Frontal cortex (tissue), 4 donors: ENCODE measurements around the gene TK1. TPM values are rescaled to one million over a fixed set of nuclear protein-coding genes. Genes with fewer than 3 reads are reported as not detected.

ENCODE experiments used
- DNase-seq, 2 donors: peaks; one replicate each; pipeline ENCODE4 v3.0.0; 2012; ENCODE audit warnings: low spot score in 2 of 2
- FAIRE-seq: peaks from 2 replicates; lab custom pipeline; 2012; peaks lifted over from hg19 to GRCh38; lab: Jason Lieb, UNC
- total RNA-seq: library from RNA; depleted of rRNA; stranded (reverse); fragments of >200 nt; gene quantifications from one replicate; pipeline ENCODE4 v1.2.3, GENCODE V29; 2014
- donor health status: control.
- donor health status: control.
- donor health status: control.

Gene TK1
- total RNA-seq, 1 donor from 2014 or later: 3.7 TPM

DNA sequence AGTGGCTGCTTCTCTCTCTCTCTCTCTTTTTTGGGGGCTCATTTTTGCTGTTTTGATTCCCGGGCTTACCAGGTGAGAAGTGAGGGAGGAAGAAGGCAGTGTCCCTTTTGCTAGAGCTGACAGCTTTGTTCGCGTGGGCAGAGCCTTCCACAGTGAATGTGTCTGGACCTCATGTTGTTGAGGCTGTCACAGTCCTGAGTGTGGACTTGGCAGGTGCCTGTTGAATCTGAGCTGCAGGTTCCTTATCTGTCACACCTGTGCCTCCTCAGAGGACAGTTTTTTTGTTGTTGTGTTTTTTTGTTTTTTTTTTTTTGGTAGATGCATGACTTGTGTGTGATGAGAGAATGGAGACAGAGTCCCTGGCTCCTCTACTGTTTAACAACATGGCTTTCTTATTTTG, 36.9 kb upstream of the TK1 start:
- FAIRE-seq (no peak), DNase-seq (no peak)

DNA sequence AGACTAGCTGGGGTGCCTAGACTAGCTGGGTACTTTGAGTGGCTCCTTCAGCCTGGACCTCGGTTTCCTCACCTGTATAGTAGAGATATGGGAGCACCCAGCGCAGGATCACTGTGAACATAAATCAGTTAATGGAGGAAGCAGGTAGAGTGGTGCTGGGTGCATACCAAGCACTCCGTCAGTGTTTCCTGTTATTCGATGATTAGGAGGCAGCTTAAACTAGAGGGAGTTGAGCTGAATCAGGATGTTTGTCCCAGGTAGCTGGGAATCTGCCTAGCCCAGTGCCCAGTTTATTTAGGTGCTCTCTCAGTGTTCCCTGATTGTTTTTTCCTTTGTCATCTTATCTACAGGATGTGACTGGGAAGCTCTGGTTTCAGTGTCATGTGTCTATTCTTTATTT, 36.2 kb upstream of the TK1 start:
- DNase-seq (no peak), FAIRE-seq (no peak)

DNA sequence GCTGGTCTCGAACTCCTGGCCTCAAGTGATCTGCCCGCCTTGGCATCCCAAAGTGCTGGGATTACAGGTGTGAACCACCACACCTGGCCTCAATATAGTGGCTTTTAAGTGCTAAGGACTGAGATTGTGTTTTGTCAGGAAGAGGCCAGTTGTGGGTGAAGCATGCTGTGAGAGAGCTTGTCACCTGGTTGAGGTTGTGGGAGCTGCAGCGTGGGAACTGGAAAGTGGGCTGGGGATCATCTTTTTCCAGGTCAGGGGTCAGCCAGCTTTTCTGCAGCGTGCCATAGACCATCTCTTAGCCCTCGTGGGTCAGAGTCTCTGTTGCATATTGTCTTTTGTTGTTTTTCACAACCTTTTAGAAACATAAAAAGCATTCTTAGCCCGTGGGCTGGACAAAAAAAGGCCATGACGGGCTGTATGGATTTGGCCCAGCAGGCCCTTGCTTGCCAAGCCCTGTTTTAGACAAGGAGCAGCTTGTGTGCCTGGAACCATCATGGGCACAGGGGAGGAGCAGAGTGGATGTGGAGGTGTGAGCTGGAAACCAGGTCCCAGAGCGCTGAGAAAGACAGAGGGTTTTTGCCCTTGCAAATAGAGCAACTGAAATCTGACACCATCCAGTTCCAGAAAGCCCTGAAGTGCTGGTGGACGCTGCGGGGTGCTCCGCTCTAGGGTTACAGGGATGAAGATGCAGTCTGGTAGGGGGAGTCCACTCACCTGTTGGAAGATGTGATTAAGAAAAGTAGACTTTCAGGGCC, 32.7 kb upstream of the TK1 start:
- FAIRE-seq (no peak), DNase-seq (no peak)

DNA sequence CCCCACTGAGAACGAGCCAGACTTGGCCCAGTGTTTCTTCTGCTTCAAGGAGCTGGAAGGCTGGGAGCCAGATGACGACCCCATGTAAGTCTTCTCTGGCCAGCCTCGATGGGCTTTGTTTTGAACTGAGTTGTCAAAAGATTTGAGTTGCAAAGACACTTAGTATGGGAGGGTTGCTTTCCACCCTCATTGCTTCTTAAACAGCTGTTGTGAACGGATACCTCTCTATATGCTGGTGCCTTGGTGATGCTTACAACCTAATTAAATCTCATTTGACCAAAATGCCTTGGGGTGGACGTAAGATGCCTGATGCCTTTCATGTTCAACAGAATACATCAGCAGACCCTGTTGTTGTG, 27.8 kb upstream of the TK1 start:
- no peak for DNase-seq
- FAIRE-seq: no peak

DNA sequence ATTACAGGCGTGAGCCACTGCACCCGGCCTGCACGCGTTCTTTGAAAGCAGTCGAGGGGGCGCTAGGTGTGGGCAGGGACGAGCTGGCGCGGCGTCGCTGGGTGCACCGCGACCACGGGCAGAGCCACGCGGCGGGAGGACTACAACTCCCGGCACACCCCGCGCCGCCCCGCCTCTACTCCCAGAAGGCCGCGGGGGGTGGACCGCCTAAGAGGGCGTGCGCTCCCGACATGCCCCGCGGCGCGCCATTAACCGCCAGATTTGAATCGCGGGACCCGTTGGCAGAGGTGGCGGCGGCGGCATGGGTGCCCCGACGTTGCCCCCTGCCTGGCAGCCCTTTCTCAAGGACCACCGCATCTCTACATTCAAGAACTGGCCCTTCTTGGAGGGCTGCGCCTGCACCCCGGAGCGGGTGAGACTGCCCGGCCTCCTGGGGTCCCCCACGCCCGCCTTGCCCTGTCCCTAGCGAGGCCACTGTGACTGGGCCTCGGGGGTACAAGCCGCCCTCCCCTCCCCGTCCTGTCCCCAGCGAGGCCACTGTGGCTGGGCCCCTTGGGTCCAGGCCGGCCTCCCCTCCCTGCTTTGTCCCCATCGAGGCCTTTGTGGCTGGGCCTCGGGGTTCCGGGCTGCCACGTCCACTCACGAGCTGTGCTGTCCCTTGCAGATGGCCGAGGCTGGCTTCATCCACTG, 27.3 kb upstream of the TK1 start, which contains the start of gene BIRC5:
TSS of gene BIRC5 (plus strand) at position 238 of the 690 bp plus-strand sequence. CDS start at position 302, 64 bp downstream.
- FAIRE-seq (no peak), DNase-seq (peak; percentile 93 to 99)

DNA sequence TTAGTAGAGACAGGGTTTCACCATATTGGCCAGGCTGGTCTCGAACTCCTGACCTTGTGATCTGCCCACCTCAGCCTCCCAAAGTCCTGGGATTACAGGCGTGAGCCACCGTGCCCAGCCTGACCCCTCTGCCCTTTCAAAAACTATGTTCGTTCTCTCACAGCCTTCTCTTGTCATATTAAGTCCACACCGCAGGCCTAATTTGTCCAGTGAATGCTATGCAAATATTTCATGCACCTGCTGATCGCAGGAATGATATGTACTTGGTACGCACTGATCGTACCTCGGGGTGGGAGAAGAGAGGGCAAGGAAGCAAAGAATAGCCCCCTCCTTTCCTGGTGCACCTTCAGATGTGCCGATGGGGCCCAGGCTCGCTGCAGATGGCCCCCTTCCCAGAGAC, 24.2 kb upstream of the TK1 start:
- FAIRE-seq (no peak), DNase-seq (no peak)

DNA sequence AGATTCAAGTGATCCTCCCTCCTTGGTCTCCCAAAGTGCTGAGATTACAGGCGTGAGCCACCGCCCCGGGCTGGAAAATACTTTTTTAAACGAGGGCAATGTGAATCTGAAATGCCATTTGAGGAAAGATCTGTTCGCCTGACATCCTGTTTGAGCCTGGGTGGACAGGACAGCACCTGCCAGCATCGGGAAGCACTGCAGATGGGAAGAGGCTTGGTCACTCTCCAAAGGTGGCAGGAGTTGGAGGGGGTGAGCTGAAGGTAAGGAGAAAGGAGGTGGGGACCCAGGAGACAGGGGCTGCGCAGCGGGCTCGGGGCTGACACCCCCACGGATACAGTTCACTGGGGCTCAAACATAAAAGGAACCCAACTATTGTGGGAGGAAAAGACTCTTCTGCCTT, 23.3 kb upstream of the TK1 start:
- DNase-seq (no peak), FAIRE-seq (no peak)

DNA sequence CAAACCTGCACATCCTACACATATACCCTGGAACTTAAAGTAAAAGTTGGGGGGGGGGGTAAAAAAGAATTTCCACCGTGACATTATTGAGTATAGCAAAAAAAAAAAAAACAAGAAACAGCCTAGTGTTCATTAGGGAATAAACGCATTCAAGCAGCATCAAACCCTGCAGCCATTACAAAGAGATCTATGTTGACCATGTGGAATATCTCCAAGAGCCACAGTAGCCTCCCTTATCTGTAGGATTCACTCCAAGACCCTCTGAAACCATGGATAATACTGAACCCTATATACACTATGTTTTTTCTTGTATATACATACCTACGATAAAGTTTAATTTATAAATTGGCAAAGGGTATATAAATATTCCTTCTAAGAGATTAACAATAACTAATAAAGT, 21.6 kb upstream of the TK1 start:
- DNase-seq (no peak), FAIRE-seq (no peak)

DNA sequence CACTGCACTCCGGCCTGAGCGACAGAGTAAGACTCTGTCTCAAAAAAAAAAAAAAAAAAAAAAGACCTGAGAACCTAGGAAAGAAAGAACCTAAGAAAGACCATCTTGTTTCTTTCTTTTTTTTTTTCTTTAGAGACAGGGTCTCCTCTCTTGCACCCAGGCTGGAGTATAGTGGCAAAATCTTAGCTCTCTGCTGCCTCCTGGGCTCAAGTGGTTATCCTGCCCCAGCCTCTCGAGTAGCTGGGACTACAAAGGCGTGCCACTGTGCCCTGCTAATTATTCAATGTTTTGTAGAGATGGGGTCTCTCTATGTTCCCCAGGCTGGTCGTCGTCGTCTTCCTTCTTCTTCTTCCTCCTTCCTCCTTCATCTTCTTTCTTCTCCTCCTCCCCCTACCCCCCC, 19.4 kb upstream of the TK1 start:
- no peak for DNase-seq
- FAIRE-seq: no peak

DNA sequence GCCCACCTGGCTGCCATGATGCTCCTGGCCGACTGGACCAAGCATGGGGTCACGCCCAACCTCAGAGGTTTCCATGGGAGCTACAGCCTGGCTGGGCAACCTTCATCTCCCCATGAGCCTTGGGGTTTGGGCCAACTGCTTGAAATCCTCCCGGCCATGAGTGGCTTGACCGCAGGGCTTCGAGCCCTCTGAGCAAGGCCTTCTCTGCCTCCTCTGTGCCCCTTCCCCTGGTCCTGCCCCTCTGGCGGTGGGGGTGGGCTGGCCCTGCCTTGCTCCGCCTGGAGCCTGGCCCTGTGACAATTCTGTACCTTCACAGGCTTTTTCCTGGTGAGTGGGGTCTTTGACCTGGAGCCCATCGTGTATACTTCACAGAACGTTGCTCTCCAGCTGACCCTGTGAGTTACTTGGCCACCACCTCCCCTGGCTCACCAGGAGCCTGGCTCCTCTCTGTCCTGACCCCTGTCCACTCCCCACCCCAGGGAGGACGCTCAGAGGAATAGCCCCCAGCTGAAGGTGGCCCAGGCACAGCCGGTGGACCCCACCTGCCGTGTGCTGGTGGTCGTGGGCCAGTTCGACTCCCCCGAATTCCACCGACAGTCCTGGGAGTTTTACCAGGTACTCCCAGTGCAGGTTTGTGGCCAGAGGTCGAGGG, 18.4 kb upstream of the TK1 start:
- FAIRE-seq: no peak
- no peak for DNase-seq

DNA sequence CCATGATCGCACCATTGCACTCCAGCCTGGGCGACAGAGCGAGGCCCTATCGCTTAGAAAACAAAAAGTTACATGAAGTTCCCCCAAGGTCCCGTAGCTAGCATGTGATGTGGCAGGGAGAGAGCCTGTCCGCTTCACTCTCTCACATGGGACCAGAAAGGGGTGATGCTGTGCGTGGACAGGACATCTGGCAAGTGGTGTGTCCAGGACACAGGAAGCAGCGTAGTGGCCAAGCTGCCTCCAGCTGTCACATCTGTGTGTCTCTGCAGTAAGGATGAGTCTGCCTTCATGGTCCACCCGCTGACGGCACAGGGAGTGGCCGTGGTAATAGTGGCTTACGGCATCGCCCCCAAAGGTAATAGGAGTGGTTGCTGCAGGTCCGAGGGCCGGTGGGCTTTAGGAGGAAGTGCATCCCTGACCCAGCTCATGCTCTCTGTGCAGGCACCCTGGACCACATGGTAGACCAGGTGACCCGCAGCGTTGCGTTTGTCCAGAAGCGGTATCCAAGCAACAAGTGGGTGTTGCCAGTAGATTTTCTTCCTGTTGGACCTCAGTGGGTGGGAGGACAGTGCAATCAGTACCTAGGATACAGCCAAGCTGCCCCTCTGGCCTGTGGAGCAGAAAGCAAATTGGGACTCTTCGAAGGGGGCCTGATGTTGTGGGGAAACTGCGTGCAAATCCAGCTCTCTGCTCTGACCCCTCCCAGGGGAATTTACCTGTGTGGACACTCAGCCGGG, 17.7 kb upstream of the TK1 start:
- FAIRE-seq (no peak), DNase-seq (no peak)

DNA sequence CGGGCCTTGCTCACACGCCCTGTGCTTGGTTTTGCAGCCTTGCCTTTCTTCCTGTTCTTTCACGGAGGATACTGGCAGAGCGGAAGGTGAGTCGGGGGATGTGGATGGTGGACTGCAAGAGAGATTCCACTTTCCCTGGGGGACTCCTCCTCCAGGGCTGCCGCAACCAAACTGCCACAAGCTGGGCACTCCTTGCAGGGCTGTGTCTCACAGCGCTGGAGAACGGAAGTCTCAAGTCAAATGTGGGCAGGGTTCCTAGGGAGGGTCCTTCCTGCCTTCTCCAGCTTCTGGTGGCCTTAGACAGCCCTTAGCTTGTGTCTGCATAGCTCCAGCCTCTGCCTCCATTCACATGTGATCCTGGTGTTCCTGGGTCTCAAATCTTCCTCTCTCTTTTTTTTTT, 15.8 kb upstream of the TK1 start:
- FAIRE-seq (no peak), DNase-seq (no peak)

DNA sequence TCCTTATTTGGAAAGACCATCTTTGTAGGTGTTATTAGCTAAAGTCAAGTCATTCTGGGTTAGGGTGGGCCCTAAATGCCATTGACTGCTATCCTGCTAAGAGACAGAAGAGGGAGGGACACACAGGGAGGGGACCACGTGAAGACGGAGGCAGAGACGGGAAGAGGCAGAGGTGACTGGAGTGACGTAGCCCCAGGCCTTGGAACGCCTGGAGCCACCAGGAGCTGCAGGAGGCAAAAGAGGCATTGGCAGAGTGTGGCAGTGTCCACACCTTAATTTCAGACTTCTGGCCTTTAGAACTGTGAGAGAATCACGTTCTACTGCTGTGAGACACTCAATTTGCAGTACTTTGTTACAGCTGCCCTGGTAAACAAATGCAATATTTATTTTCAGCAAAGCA, 13.6 kb upstream of the TK1 start:
- DNase-seq: no peak

DNA sequence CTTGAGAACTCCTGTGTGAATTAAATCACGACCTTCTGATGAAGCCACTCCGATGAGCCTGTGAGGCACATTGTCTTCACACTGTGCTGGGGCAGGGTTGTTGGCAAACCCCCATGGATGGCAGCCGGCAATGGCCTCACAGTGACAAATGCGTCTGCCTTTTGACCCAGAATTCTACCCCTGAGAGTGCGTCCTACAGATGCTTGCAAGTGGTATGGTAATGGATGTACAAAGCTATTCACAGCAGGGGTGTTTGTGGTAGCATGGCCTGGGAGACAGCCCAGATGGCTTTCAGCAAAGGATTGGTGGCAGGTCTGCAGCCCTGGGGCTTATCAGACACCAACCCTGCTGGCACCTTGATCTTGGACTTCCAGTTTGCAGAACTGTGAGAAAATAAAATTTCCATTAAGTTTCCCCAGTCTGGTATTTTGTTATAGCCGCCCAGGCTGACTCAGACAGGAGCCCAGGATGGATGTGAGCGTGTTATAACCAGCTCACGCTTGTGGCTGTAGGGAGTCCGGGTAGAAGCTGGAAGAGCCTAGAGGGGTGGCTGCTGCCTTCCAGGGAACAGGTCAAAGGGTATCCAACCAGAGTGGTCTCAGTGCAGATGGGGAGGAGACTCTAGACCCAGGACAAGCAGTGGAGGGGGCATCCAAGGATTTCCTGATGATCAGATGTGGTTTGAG, 10.4 kb upstream of the TK1 start:
- DNase-seq (no peak), FAIRE-seq (no peak)

More for the DNA sequence above, 13.6 kb upstream of the TK1 start:
- no peak for FAIRE-seq

DNA sequence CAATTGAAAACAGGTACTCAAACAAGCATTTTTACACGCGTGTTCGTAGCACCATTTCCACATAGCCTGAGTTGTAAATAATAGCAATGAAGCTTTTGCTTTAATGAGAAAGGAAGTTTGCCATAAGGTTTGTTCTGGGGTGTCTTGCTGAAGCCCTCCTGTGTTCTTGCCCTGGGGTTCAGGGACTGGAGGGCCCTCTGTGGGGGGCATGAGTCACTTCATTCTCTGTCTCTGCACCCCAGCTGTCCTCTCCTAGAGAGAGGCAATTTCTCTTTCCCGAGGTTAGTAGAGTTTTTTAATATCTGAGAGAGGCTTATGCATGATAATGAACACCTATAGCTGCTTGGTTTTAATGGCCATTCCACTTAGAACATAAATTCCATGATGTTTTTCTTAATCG, 9.9 kb upstream of the TK1 start:
- FAIRE-seq (no peak), DNase-seq (no peak)

DNA sequence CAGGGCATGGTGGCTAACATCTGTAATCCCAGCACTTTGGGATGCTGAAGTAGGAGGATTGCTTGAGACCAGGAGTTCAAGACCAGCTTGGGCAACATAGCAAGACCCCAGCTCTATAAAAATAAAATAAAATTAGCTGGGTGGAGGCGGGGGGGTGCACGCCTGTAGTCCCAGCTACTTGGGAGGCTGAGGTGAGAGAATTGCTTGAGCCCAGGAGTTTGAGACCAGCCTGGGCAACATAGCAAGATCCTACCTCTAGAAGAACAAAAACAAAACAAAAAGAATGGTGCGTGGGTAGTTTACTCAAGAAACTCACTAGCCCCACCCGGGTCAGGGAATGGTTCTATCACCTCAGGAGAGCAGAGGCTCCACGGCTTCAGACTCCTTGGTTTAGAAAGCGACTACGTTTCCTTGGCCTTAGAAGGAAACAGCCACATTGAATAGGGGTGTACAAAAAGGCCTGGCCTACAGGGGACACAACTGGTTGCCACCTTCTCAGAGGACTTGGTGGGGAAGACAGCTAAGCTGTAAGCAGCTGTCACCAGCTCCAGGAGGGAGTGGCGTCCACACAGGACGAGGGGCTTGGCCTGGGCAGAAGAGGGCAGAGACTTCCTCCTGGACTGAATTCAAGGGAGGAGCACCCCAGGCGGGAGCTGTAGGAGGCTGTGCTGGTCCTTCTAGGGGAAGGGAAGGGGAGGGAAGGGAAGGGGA, 716 bp downstream of the TK1 start:
- FAIRE-seq (no peak), DNase-seq (no peak)

DNA sequence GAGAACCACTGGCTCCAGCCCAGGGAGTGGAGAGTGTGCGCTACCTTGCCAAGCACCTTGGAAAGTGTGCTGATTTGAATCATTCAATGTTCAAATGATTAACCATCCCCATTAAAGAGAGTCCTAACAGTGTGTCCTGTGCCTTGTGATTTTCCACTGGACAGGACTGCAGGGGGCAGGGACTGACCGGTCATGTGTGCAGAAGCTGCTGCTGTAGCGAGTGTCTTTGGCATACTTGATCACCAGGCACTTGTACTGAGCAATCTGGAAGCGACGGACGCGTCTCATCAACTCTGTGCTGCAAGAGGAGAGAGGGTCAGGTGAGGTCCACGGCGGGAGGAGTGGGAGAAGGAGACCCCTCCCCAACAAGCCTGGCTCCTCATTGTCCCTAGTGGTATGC, 2.0 kb downstream of the TK1 start:
- DNase-seq (no peak), FAIRE-seq (no peak)

DNA sequence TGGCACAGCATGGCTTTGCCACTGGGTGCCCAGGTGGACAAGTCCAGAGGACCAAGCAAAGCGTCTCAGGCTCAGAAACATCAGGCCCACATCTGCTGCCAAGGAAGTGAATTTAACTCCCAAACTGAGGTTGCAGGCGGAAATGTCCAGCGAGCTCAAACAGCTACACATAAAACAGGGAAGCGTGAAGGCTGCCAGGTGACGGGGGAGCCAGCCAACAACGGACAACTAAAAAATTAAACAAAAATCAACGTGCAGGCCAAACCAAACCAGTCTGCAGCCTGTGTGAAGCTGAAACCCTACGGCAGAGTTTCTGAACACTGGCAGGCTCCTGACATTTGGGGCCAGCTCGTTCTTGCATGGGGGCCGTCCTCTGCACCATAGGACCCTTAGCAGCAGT, 2.5 kb downstream of the TK1 start:
- FAIRE-seq (no peak), DNase-seq (no peak)

DNA sequence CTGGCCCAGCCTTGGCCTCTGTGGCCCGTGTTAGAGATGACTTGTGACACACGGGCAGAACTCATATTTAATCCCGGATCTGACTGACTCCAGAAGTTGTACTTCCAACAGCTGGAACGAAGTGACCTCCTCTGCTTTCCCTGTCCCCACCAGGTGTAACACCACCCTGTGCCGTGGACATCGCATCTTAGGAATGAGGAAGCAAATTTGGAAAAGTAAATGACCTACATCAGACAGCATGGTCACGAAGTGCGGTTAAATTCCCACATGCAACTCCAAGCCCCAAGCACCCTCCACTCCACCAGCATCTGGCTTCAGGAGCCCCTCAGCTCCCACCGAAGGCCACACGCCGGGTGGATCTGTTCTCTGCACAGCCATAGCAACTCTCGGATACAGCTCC, 2.9 kb downstream of the TK1 start:
- no peak for DNase-seq
- no peak for FAIRE-seq
